GM12873 (cell line): Measurements from ENCODE around the gene NFATC4.

Source experiments
- CTCF ChIP-seq: IDR thresholded peaks from 2 replicates; pipeline ENCODE4 v1.5.1; 2012; ENCODE audit warnings: low read depth, mild to moderate bottlenecking, moderate library complexity, low read length, control low read depth; ENCODE audit not compliant: insufficient read depth; ENCODE audit errors: missing control alignments

Gene NFATC4

DNA sequence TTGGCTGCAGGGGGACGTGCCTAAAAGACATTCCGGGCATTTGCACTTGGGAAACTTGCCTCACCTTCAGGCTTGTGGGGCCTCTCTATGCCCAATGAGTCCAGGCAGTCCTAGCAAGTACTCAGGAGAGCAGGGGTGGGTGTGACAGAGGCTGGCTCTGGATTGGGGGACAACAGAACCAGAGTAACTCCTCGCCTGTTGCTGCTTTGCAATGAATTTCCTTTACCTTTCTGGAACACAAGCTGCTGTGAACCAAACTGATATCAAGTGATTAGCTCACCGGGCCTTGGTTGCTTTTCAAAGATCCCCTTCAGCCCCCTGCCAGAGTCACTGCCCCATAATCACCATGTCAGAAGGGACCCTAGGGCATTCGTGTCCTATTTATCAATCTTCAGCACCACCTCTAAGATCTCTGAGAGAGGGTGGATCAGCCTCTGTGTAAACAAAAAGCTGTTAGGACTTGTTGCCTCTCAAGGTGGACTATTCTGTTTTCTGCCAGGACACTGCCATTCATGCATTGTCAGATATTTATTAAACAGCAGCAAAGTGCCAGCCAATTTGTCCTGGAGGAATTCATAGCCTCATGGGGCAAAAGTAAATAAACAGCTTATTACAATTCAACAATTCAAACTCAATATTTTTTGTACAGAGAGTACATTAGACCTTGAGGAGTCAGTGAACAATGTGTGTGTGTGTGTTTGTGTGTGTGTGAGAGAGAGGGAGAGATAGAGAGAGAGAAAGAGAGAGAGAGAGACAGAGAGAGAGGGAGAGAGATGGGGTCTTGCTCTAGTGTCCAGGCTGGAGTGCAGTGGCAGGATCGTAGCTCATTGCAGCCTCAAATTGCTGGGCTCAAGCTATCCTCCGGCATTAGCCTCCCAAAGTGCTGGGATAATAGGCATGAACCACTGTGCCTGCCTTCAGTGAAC is 11.3 kb downstream of the NFATC4 start:
- TF ChIP-seq CTCF = no peak

- no peak for TF ChIP-seq CTCF
These were observed 12.1 kb downstream of the NFATC4 start for GRCh38 chr14:24379907-24380730.

- TF ChIP-seq CTCF = no peak
These were observed 13.5 kb downstream of the NFATC4 start for GRCh38 chr14:24381363-24382063.

DNA sequence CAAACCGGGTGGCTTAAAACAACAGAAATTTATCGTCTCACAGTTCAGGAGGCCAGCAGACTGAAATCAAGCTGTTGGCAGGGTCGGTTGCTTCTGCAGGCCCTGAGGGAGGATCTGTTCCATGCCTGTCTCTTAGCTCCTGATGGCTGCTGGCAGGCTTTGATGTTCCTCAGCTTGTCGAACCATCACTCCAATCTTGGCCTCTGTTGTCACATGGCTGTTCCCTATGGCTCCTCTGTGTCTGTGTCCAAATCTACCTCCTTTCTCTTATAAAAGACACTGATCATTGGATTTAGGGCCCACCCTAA is 14.0 kb downstream of the NFATC4 start:
- no peak for TF ChIP-seq CTCF

- no peak for TF ChIP-seq CTCF
These were observed 16.2 kb downstream of the NFATC4 start for GRCh38 chr14:24384169-24384568.

DNA sequence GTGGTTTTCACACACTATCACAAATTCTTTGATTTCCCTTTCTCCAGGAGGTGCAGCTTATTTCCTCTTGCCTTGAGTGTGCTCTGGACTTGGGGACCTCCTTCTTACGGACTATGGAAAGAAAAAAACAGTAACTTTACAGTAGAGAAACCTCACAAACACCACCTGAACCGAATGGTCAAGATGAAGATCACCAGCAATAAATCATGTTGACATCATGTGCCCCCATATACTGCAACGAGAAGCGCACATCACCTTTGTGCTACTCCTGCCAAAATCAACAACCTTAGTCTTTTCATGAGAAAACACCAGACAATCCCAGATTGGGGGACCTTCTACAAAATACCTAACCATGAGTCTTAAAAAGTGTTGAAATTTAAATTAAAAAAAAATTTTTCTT is 17.5 kb downstream of the NFATC4 start:
- no peak for TF ChIP-seq CTCF

- TF ChIP-seq CTCF = no peak
These were observed 19.0 kb downstream of the NFATC4 start for GRCh38 chr14:24387009-24387345.
